Sigmoid colon (tissue), 4 donors: Measurements from ENCODE around the gene TLDC2.

Experiments used
- EP300 ChIP-seq, 4 donors: sonication (generic); formaldehyde crosslinking; IDR thresholded peaks; one replicate each; pipeline ENCODE4 v1.6.1; 2017; ENCODE audit warnings: antibody characterized with exemption in 4 of 4
- POLR2A ChIP-seq, 2 donors: fragments of 450-650 bp; IDR thresholded peaks; one replicate each; pipeline ENCODE4 v1.6.1; 2016; ENCODE audit warnings: antibody characterized with exemption in 2 of 2, mild to moderate bottlenecking in 2 of 2, moderate library complexity in 2 of 2
- POLR2AphosphoS5 ChIP-seq, 4 donors: sonication (generic); formaldehyde crosslinking; IDR thresholded peaks; one replicate each; pipeline ENCODE4 v1.6.1; 2017; ENCODE audit warnings: antibody characterized with exemption in 4 of 4
- TF ChIP-seq, protein P1 (sequence below), 4 experiments: fragments of 450-650 bp in 3 of 4; fragments of 200-600 bp in 1 of 4; IDR thresholded peaks; one replicate each; pipeline ENCODE4 v1.5.1; 2016 to 2019; ENCODE audit warnings: antibody characterized with exemption in 4 of 4, mild to moderate bottlenecking in 3 of 4, moderate library complexity in 2 of 4

DNA sequence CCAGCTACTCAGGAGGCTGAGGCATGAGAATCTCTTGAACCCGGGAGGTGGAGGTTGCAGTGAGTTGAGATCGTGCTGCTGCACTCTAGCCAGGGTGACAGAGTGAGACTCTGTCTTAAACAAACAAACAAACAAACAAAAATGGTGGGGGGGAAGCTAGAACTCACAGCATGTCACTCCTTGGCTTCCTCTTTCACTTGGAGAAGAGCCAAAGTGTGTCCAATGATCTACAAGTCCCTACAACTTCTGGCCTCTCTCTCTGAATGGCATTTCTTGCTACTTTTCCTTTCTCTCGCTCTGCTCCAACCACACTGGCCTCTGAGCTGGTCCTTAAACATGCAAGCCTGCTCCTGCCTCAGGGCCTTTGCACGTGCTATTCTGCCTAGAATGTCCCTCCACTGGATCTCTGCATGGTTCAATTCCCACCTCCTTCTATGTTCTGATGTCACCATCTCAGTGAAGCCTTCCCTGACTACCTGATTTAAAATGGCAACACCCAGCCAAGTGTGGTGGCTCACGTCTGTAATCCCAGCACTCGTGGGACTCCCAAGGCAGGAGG, 8.1 kb downstream of the TLDC2 start:
- TF ChIP-seq, protein P1, sequence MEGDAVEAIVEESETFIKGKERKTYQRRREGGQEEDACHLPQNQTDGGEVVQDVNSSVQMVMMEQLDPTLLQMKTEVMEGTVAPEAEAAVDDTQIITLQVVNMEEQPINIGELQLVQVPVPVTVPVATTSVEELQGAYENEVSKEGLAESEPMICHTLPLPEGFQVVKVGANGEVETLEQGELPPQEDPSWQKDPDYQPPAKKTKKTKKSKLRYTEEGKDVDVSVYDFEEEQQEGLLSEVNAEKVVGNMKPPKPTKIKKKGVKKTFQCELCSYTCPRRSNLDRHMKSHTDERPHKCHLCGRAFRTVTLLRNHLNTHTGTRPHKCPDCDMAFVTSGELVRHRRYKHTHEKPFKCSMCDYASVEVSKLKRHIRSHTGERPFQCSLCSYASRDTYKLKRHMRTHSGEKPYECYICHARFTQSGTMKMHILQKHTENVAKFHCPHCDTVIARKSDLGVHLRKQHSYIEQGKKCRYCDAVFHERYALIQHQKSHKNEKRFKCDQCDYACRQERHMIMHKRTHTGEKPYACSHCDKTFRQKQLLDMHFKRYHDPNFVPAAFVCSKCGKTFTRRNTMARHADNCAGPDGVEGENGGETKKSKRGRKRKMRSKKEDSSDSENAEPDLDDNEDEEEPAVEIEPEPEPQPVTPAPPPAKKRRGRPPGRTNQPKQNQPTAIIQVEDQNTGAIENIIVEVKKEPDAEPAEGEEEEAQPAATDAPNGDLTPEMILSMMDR (IDR thresholded peaks at IDR 0.05) = no peak
- no peak for TF ChIP-seq POLR2A (IDR thresholded peaks at IDR 0.05)
- no peak for TF ChIP-seq POLR2AphosphoS5 (IDR thresholded peaks at IDR 0.05)
- TF ChIP-seq EP300 (IDR thresholded peaks at IDR 0.05) = no peak
